Neutrophil (primary cell): ENCODE data around the gene RWDD3.

Experiments used
- H3K27ac ChIP-seq: fragments of 200-600 bp; sonication (generic); 2 replicates; pipeline ENCODE4 v1.5.1; 2016; ENCODE audit warnings: mild to moderate bottlenecking, moderate library complexity
- H3K27me3 ChIP-seq: fragments of 200-600 bp; sonication (generic); 2 replicates; pipeline ENCODE4 v1.6.0; 2016; ENCODE audit warnings: mild to moderate bottlenecking
- H3K36me3 ChIP-seq: fragments of 200-600 bp; sonication (generic); 2 replicates; pipeline ENCODE4 v1.5.1; 2017
- H3K4me1 ChIP-seq, 2 experiments: fragments of 200-600 bp in 1 of 2; sonication (generic) in 1 of 2; 1 replicate in 1 of 2; 2 replicates in 1 of 2; pipeline versions ENCODE4 v1.5.1 to v1.6.1; 2013 to 2016; ENCODE audit warnings: low read depth in 1 of 2, low read length in 1 of 2, mild to moderate bottlenecking in 1 of 2, moderate library complexity in 1 of 2; ENCODE audit not compliant: control insufficient read depth in 1 of 2, insufficient read depth in 1 of 2
- H3K4me3 ChIP-seq, 2 experiments: fragments of 200-600 bp in 1 of 2; sonication (generic) in 1 of 2; 1 replicate in 1 of 2; 2 replicates in 1 of 2; pipeline ENCODE4 v1.5.1; 2013 to 2016; ENCODE audit warnings: low read depth in 1 of 2, low read length in 1 of 2, mild to moderate bottlenecking in 1 of 2, moderate library complexity in 1 of 2
- H3K9me3 ChIP-seq: fragments of 200-600 bp; sonication (generic); 2 replicates; pipeline ENCODE4 v1.5.1; 2016
- TF ChIP-seq, protein P1 (sequence below): fragments of 200-600 bp; sonication (generic); IDR thresholded peaks from 2 replicates; pipeline ENCODE4 v1.5.1; 2016; ENCODE audit warnings: antibody characterized with exemption

Gene RWDD3

DNA sequence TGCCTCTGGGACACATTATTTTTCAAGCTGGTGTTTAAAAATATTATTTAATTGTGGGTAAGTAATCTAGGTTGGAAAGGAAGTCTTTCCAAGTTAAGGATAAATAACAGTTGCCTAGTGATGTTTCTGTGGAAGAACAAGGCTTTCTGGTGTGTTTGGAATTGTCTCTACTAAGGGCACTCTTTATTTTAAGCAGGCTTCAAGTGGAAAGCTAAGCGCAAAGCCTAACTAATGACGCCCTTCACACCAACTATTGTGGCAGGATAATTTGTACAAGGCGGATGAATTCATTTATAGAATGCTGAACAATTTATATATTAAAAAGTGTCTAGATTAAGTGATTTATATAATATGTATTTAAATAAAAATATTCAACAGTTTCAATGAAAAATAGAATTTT, 25.1 kb upstream of the RWDD3 start:
- H3K27me3 ChIP-seq = no peaks in the 10 kb centered on the region
- no peaks in the 10 kb centered on the region for H3K36me3 ChIP-seq
- H3K4me1 ChIP-seq = no peaks in the 10 kb centered on the region
- no peak overlapping the region for H3K4me3 ChIP-seq
- H3K9me3 ChIP-seq = no peaks in the 10 kb centered on the region
- no peak overlapping the region for H3K27ac ChIP-seq
- TF ChIP-seq, protein P1, sequence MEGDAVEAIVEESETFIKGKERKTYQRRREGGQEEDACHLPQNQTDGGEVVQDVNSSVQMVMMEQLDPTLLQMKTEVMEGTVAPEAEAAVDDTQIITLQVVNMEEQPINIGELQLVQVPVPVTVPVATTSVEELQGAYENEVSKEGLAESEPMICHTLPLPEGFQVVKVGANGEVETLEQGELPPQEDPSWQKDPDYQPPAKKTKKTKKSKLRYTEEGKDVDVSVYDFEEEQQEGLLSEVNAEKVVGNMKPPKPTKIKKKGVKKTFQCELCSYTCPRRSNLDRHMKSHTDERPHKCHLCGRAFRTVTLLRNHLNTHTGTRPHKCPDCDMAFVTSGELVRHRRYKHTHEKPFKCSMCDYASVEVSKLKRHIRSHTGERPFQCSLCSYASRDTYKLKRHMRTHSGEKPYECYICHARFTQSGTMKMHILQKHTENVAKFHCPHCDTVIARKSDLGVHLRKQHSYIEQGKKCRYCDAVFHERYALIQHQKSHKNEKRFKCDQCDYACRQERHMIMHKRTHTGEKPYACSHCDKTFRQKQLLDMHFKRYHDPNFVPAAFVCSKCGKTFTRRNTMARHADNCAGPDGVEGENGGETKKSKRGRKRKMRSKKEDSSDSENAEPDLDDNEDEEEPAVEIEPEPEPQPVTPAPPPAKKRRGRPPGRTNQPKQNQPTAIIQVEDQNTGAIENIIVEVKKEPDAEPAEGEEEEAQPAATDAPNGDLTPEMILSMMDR = no peak

DNA sequence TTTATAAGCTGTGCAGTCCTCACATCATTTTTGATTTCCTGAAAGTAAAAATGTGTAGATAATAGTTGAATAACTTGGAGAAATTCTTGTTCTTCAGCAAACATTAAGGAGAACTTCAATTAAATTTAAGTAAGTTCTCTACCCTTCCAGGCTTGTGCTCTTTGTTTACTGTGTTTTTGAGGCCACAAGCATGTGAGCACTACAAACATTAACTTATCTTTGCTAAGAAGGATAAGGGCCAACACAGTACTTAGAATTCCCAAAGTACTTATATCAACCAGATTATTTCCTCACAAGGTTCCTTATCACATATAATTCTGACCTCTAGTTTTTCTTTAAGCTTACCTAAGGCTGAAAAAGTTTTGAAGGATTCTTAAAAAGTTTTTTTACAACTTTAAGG, 24.7 kb upstream of the RWDD3 start:
- no peak overlapping the region for H3K4me3 ChIP-seq
- no peaks in the 10 kb centered on the region for H3K36me3 ChIP-seq
- H3K9me3 ChIP-seq = no peaks in the 10 kb centered on the region
- H3K27ac ChIP-seq = no peak overlapping the region
- no peaks in the 10 kb centered on the region for H3K4me1 ChIP-seq
- no peaks in the 10 kb centered on the region for H3K27me3 ChIP-seq
- TF ChIP-seq, protein P1 = no peak

DNA sequence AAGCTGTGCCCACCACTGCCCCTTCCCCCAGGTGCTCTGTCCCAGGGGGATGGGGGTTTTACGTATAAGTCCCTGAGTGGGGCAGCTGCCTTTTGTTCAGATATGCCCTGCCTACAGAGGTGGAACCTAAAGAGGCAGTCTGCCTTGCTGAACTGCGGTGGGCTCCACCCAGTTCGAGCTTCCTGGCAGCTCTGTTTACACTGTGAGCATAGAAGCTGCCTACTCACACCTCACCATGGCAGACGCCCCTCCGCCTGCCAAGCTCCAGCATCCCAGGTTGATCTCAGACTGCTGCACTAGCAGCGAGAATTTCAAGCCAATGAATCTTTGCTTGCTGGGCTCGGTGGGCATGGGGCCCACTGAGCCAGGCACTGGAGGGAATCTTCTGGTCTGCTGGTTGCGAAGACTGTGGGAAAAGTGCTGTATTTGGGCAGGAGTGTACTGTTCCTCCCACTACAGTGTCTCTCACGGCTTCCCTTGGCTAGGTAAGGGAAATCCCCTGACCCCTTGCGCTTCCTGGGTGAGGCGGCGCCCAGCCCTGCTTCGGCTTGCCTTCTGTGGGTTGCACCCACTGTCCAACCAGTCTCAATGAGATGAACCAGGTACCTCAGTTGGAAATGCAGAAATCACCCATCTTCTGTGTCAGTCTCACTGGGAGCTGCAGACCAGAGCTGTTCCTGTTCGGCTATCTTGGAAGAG, 17.6 kb upstream of the RWDD3 start:
- Histone ChIP-seq H3K27ac (no peak overlapping the region), H3K36me3 (no peaks in the 10 kb centered on the region), H3K4me3 (no peak overlapping the region), H3K4me1 (no peaks in the 10 kb centered on the region), H3K9me3 (no peaks in the 10 kb centered on the region), H3K27me3 (peaks cover 16% of the 10 kb centered on the region)
- TF ChIP-seq, protein P1 = no peak

DNA sequence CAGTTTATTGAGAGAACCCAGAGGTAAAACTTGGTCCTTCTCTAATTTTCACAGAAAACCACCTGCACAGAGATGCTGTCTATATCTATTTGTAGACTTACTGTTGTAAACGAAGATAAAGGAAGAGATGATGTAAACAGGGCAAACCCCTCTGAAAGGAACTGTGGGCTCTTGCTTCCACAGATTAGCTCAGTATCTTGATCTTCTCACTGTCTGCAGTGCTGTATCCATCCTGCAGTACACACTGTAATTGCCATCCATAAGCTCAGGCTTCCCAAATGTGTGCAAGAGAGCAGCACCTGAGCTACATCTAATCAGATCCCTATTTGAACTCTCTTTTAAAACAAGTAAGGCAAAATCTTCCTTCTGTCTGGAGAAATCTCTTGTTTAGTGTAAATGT, 16.6 kb upstream of the RWDD3 start:
- H3K9me3 ChIP-seq = no peaks in the 10 kb centered on the region
- no peak overlapping the region for H3K4me3 ChIP-seq
- H3K27me3 ChIP-seq = peaks cover 16% of the 10 kb centered on the region
- H3K36me3 ChIP-seq = no peaks in the 10 kb centered on the region
- H3K27ac ChIP-seq = no peak overlapping the region
- TF ChIP-seq, protein P1 = no peak
- no peaks in the 10 kb centered on the region for H3K4me1 ChIP-seq

DNA sequence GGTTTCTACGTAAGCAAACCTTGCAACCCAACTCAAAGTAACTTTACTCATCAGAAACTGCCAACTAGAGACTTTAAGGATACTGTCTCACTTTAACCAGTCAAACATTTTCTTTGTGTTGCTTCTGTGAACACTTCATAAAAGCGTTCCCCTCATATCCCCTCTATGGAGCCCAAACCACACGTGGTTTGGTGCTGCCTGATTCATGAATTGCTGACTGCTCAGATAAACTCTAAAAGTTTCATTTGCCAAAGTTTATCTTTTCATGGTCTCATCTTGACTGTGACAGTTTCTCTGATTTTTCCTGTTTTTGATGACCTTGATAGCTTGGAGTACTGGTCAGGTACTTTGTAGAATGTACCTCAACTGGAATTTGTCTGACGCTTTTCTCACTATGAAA, 14.6 kb upstream of the RWDD3 start:
- no peaks in the 10 kb centered on the region for H3K9me3 ChIP-seq
- peaks cover 35% of the 10 kb centered on the region for H3K27me3 ChIP-seq
- no peak overlapping the region for H3K27ac ChIP-seq
- H3K36me3 ChIP-seq = no peaks in the 10 kb centered on the region
- H3K4me1 ChIP-seq = no peaks in the 10 kb centered on the region
- TF ChIP-seq, protein P1 = no peak
- H3K4me3 ChIP-seq = no peak overlapping the region
